Embryonic facial prominence (tissue), 1 donor: Measurements from ENCODE around the gene PRH1.

Experiments
- DNase-seq: peaks from one replicate; pipeline ENCODE4 v3.0.0-alpha.2; 2016; ENCODE audit errors: extremely low spot score

Gene PRH1

DNA sequence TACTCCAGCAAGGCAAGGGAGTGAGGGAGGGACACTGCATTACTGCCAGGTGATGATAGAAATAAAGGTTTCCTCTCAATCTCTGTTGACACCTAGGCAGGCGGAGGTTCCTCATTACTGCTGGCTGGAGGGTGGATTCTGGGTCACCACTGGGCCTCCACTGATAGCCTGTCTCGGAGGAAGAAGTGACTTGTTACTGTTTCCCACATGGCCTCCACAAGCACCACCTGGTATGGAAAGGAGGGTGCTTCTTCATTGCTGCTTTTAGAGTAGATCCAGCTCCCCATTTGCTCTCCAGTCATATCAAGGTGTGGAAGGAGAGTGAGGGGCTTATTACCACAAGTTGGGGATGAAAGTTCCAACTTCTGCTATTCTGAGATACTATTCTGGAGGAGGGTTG is 41.2 kb downstream of the PRH1 start:
- no peak for DNase-seq

DNA sequence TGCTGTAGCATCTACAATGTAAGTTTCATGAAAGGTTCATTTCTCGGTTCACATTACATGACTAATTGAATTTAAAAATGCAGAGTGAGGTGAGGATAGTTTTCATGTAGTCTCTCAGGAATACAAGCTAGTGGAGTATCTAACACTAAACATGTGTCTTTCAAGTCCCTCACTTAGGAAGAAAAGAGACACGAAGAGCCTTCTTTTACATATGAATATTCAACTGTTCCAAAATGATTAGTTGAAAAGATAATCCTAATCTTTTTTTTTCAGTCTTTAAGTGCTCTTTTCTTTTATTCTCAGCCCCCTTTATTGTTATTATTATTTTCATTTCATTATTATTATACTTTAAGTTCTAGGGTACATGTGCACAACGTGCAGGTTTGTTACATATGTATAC is 45.6 kb downstream of the PRH1 start:
- DNase-seq, result no peak
